GM12891 (cell line): ENCODE results near the gene AQP9.

Source experiments
- POLR2A ChIP-seq: IDR thresholded peaks from 2 replicates; pipeline ENCODE4 v1.6.1; 2011; ENCODE audit warnings: low read depth, low read length, control low read depth
- POLR2AphosphoS5 ChIP-seq: IDR thresholded peaks from 2 replicates; pipeline ENCODE4 v1.6.1; 2011; ENCODE audit warnings: low read depth, low read length, control low read depth
- SPI1 ChIP-seq: IDR thresholded peaks from 2 replicates; pipeline ENCODE4 v1.6.1; 2011; ENCODE audit warnings: low read depth, low read length, control low read depth
- TAF1 ChIP-seq: IDR thresholded peaks from 2 replicates; pipeline ENCODE4 v1.6.1; 2011; ENCODE audit warnings: low read depth, low read length, control low read depth

- TF ChIP-seq POLR2AphosphoS5 (no peak), POLR2A (no peak), SPI1 (no peak), TAF1 (no peak)
Observed at GRCh38 chr15:58206151-58206550, 68.0 kb downstream of the AQP9 start.
